Raji (cell line): ENCODE measurements around the gene MRI1.

Source experiments
- POLR2A ChIP-seq: IDR thresholded peaks from 2 replicates; pipeline ENCODE4 v1.6.1; 2011; ENCODE audit warnings: low read depth, low read length, control low read depth; ENCODE audit not compliant: insufficient read depth

MRI1 gene

DNA sequence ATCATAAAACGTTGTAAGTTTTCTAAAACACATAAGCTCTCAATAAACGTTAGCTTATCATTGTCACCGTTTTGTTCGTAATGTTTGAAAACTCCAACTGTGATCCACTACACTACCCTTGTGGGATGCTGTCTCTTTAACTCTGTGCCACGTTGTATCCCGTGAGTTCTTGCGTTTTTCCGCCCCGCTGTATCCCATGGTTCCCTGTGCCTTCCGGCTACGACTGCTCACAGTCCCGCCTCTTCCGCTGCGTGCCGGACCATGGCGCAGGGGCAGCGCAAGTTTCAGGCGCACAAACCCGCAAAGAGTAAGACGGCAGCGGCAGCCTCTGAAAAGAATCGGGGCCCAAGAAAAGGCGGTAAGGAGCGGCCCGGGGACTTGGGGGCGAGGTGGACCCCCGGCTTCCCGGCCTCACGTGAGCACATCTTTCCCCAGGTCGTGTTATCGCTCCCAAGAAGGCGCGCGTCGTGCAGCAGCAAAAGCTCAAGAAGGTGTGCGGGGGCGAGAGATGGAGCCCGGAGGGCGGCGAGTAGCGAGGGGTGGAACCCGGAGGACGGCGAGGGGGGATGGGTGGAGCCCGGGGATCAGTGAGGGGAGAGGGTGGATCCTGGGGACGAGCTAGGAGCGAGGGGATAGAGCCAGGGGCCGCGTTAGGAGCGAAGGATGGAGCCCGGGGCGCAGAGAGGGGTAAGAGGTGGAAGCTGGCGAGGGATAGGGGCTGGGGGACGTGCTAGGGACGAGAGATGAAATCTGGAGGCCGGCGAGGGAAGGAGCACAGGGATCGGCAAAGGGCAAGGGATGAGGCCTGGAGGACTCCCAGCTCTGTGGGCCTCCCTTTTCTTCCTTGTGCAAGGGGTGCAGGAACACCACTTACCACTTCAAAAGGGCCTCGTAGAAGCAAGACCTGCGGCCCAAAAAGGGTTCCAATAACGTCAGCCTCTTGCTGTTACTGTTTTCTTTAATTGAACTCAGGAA lies 10.2 kb downstream of the MRI1 start, which contains the start of gene C19orf53:
Gene C19orf53, plus strand, starts transcription at position 240 of the 975 bp plus-strand sequence. Its CDS starts 22 bp downstream, at position 262.
- TF ChIP-seq POLR2A: peak; percentile 90

DNA sequence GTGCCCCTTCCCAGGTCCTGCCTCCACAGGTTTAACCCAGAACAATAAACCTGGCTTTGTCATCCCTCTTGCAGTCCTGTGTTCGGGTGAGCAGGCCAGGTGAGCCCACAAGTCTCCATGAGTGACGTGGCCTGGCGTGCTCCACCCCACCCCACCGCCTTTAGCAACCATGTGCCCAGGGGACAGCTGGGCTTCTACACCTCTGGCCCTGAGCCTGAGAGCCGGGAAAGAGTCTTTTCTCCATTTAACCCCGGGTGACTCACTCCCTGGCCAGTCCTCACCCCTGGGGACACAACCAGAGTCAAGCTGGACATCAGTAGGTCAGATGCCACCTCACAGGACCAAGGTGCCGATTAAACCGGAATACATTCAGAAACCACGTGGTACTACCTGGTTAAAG lies 14.1 kb downstream of the MRI1 start:
- TF ChIP-seq POLR2A: no peak

DNA sequence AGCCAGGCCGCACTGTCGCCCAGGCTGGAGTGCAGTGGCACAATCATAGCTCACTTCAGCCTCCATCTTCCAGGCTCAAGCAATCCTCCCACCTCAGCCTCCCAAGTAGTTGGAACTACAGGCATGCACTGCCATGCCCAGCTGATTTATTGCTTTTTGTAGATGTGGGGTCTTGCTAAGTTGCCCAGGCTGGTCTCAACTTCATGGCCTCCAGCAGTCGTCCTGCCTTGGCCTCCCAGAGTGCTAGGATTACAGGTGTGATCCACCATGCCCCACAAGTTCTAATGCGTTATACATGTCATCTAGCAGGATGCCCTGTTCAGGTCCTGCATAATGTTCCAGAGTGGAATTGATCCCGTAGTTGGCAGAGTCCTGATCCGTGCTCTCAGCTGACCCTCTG lies 14.5 kb downstream of the MRI1 start:
- no peak for TF ChIP-seq POLR2A

DNA sequence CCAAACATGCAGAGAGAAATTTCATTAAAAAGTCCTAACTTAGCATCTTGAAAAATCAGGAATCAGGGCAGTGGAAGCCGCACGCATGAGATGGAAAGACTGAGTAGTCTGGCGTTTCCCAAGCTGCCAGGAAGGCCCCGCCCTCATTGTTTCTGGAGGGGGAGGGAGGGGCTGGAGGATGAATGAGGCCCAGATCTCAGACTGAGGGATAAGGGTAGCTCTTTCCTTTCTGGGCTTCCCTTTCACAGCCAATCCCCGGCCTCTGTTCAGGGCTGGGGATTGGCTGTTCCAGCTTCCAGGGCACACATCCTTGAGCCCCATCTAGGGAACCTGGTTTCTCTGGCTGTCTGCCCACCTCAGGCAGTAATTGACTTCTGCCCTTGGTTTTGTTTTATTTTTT lies 17.2 kb downstream of the MRI1 start:
- TF ChIP-seq POLR2A: no peak

DNA sequence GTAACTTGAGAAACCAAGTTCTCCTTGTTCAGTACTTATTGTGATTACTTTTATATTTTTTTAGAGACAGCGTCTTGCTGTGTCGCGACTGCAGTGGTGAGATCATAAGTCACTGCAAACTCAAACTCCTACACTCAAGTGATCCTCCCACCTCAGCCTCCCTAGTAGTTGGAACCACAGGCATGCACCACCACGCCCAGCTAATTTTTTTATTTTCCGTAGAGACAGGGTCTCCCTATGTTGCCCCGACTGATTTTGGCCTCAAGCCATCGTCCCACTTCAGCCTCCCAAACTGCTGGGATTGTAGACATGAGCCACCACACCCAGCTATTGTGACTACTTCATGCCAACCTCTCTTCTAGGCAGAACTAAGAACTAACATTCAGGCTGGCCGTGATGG lies 18.2 kb downstream of the MRI1 start:
- no peak for TF ChIP-seq POLR2A

DNA sequence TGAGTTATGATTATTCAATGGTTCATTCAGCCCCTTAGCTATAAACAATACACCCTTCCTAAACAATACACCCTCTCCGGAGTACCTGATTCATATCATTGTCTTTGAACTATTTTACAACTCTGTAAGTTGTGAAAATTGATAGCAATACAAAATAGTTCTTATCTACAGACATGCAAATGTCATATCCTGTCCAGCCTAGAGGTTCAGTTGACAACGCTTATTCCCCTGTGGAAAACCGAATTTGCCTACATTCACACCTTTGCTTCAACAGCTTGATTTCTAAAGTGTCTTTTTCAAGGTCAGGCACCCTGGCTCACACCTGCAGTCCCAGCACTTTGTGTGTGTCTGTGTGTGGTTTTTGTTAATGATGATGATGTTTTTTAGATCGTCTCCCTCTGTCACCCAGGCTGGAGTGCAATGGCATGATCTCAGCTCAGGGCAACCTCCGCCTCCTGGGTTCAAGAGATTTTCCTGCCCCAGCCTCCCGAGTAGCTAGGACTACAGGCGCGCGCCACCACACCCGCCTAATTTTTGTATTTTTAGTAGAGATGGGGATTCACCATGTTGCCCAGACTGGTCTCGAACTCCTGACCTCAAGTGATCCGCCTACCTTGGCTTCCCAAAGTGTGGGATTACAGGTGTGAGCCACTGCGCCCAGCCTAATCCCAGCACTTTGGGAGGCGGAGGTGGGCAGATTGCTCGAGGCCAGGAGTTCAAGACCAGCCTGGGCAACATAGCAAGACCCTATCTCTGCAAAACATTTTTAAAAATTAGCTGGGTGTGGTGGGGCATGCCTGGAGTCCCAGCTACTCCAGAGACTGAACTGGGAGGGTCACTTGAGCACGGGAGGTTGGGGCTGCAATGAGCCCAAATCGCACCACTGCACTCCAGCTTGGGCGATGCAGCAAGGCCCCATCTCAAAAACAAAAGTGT lies 19.5 kb downstream of the MRI1 start:
- TF ChIP-seq POLR2A: no peak

DNA sequence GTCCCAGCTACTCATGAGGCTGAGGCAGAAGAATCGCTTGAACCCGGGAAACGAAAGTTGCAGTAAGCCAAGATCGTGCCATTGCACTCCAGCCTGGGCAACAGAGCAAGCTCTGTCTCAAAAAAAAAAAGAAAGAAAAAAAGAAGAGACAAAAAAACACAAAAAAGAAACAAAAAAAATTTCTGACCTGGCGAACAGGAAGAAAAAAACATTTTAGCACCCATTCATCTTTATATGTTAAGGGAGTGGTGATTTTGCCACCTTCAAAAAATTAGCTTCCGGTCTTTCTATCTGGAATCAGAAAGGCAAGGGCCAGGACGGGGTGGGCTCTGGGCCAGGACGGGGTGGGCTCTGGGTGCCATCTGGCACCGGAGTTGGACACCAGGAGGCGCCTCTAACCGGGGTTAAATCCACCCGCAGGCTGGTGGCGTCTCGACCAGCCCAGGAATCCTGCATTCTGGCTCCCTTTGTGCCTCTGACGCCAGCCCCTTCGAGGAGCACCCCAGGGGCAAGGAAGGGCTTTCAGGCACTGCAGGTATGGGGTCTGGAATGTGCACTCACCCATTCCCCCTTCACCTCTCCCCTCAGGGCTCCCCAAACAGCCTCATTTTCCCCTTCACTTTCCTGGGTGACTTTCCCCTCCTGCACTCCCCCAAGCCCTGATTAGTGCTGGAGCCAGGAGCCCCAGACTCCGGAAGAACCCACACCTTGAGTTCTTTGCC lies 20.6 kb downstream of the MRI1 start:
- no peak for TF ChIP-seq POLR2A

DNA sequence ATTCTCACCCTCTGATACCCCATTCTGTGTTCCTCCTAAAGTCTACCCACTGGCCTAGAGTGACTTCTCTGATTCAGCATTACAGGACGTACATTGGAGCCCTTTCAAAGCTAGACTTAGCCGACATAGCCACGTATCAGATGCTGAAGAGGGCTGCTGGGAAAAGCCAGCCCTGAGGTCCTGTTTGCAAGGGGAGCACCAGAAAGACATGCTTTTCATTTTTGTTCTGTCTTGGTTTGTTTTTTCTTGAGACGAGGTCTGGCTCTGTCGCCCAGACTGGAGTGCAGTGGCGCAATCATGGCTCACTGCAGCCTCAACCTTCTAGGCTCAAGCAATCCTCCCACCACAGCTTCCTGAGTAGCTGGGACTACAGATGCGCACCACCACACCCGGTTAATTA lies 24.7 kb downstream of the MRI1 start:
- TF ChIP-seq POLR2A: no peak

DNA sequence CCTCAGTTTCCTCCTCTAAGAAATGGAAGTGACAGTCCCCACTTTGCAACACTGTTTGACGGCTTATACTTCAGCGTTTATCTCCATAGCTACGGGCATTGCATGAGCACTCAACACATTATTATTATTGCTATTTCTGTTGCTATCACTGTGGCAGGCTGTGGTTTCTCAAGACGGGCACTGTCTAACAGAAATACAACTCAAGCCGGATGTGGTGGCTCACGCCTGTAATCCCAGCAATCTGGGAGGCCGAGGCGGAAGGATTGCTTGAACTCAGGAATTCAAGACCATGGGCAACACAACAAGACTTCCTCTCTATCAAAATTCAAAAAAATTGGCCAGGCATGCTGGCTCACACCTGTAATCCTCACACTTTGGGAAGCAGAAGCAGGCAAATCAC lies 26.0 kb downstream of the MRI1 start:
- no peak for TF ChIP-seq POLR2A

DNA sequence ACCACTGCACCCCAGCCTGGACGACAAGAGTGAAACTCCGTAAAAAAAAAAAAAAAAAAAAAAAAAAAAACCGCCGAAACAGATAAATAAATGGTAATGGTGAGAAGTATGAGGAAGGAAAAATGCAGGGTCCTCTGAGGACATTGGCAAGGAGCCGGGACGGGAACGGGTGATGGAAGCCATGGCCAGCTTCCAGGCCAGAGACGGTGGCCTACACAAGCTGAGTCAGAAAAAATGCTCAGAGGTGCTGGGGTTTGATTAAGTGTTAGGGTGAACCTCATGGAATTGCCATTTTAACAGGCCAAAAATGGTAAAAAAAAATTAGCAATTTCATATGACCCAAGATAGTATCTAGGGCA lies 30.1 kb downstream of the MRI1 start:
- no peak for TF ChIP-seq POLR2A

DNA sequence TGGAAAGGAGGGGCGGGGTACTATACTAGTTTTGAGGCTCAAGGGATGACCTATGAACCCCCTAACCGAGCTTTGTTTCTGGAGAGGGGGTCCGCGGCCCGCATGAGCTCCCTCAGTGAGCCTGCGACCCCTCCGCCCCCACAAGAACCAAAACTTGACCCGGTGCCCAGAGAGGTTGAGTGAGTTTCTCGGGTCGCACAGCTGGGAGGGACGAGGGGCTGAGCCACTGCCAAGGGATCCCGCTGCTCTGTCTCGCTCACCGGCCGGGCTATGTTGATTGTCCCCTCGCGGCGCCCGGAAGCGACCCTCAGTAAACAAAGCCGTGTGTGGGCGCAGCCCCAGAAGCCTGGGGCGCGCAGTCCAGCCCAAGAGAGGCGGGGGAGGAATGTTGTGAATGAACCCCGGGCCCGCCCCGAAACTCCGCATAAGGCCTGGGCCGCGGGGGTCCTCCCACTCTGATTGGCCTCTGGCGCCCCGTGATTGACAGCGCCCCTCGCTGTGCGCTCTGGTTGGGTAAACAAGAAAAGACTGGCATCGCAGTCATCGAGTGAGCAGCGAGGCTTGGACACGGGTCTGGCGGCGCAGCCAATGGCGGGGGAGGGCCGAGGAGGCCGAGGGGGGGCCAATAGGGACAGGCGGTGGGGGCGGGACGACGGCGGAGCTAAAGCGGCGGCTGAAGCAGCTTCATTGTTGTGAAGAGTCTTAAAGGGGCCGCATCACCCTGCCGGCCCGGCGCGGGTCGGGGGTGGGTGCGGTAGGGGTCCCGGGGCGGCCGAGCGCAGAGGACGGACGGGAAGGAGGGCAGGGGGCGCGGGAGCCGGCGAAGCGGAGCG lies 30.7 kb downstream of the MRI1 start, which contains the start of gene ZSWIM4:
Gene ZSWIM4, plus strand, starts transcription at position 687 of the 833 bp plus-strand sequence. CDS start 206 bp downstream, outside the sequence.
- TF ChIP-seq POLR2A: peak; percentile 41; the same call in 1 of the 2 replicates

DNA sequence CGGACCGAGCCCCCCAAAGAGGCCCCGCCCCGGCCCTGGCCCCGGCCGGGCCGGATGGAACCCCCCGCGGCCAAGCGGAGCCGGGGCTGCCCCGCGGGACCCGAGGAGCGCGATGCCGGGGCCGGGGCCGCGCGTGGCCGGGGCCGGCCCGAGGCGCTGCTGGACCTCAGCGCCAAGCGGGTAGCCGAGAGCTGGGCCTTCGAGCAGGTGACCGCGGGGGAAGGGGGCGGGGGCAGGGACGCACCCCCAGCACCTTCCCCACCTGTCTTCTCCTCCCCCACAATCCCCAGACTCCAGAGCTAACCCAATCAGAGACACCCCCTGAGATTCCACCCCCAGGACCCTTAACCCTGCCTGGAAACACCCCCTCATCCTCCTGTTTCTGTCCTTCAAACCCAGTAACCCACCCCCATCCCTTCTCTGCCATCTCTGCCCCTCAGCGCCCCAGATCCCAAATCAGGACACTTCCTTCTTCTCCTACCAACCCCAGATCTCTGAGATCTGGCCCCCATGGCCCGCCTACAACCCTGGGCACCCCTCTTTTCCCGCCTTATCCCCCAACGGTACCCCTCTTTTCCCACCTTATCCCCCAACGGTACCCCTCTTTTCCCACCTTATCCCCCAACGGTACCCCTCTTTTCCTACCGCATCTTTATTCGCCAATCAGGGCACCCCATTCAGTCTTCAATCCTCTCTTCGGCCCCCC lies 31.4 kb downstream of the MRI1 start:
- no peak for TF ChIP-seq POLR2A

DNA sequence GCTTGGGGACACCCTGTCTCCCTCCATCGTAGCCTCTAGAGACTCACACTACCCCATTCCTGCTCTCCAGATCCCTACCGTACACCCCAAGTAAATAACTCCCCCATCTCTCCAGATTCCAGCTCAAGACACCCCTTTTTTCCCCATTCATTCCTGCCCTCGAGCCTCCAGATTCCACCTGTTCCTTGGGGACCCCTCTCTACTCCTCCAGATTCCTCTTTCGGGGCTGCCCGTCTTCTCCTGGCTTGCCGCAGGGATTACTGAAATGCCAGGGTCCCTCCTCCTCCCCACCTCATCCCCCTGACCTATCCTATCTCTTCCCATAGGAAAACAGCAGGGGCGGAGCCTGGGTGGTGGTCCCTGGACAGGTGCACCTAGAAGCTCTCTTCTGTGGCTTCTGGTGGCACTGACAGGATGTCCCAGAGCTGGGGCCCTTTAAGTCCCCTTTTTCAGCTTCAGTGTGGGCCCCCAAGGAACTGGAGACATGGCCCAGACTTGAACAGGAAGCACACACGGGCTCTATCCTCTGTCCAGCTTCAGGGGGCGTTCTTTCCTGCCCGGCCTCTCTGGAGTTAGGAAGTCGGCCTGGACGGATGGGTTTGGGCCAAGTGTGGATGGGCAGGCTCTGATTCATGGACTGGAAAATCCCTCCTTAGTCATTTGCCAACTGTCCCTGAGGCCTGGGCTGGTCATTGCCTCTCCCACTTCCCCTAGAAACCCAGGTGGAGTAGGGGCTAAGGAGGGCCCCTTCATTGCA lies 32.2 kb downstream of the MRI1 start:
- no peak for TF ChIP-seq POLR2A
